HG02981 (cell line): Measurements from ENCODE around the gene TGOLN2.

Source experiments
- ATAC-seq: cut with Tn5 transposase; IDR thresholded peaks from one replicate; pipeline ENCODE4 v1.9.1; 2021; ENCODE audit warnings: mild to moderate bottlenecking, moderate library complexity; ENCODE audit not compliant: unreplicated experiment

Gene TGOLN2

DNA sequence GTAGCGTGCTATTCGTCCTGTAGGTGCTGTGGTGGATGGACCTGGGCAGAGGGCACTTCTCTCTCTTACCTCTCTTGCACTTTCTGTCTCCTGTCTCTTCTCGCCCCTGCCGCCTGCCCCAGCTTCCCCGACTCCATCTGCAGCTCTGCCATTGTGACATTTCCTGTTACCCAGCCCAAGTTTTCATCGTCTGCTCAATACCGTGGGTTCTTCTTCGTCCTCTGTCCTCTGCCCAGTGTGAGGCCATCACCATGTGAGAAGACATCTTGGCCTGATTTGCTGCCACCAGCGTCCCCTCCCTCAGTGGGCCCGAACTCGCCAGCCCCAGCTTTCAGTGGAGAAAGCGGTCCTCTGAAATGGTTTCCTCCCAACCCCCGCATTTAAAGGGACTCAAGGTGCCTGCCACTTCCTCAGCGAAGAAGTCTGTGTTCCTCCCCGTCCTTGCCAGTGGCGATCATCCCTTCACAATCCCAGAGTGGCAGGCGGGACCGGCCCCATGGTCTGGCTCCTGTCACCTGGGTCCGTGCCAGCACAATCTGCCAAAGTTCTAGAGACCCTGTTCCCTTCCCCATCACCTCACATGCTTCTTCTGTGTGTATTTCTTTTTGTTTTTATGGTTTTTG is 18.0 kb downstream of the TGOLN2 start:
- no peak for ATAC-seq

DNA sequence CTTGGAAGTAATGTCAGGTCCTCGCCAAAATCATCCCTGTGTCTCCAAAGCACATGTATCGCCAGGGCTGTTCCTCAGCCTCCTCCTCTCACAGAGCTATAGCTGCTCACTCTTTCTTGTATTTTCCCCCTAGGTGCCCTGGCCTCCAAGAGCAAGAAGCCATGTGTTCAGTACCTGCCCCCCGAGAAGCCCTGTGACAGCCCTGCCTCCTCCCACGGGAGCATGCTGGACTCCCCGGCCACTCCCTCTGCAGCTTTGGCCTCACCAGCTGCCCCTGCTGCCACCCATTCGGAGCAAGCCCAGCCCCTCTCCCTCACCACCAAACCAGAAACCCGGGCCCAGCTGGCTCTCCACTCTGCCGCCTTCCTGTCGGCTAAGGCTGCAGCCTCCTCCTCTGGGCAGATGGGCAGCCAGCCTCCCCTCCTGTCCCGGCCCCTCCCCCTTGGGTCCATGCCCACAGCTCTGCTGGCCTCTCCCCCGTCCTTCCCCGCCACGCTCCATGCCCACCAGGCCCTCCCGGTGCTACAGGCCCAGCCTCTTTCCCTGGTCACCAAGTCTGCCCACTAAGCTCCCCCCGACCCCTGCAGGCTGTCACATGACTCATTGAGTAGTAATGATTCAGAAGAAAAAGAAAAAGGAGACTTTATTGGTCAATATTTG is 18.8 kb downstream of the TGOLN2 start:
- ATAC-seq: no peak

GRCh38 chr2:85308201-85308600 is 19.6 kb downstream of the TGOLN2 start:
- ATAC-seq: no peak

- ATAC-seq: no peak
These were observed 20.3 kb downstream of the TGOLN2 start for GRCh38 chr2:85307527-85307897.

DNA sequence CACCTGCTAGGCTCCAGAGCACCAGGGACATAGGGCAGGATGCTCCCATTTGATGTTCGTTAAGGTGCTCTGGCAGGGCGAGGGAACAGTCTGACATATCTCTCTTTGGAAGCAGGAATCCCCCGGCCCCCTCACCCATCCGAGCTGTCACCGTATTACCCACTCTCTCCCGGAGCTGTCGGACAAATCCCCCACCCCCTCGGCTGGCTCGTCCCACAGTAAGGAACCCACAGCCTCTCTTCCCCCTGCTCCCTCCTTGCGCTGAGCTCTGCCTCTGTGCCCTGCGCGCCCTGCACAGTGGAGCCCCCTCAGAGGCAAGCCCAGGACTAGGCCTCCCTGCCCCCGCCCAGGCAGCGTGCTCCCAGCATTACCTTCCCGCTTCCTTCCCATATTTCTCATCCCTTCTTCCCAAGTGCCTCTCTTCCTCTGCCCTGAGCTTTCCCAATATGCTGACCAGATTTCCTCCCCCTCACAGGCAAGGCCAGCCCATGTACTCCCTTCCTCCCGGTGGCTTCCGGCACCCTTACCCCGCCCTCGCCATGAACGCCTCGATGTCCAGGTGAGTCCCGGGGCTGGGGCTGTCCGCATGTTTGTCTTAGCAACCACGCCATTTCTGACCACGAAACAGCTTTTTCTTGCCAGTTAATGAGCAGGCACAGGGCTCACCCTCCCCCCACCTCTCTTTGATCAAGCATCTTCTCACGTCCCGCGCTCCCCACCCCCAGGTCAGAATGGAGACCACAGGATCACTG is 23.8 kb downstream of the TGOLN2 start:
- ATAC-seq: no peak

DNA sequence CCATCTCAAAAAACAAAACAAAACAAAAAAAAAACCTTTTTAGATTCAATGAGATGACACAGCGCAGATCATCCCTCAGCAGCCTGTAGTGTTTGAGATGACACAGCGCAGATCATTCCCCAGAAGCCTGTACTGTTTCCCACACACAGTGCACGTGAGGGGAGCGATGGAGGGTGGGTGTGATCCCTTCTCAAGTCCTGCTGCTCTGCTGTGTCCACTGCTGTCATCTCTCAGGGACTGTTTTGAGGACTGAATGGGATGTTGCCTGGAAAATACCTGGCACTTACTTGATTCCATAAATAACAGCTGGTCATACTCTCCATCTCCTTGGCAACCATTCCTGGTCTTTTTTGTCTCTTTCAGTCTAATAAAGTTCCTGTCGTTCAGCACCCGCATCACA is 25.7 kb downstream of the TGOLN2 start:
- ATAC-seq: no peak

GRCh38 chr2:85291425-85292023 is 36.3 kb downstream of the TGOLN2 start:
- no peak for ATAC-seq

- no peak for ATAC-seq
These were observed 39.5 kb downstream of the TGOLN2 start for GRCh38 chr2:85288244-85288725.

DNA sequence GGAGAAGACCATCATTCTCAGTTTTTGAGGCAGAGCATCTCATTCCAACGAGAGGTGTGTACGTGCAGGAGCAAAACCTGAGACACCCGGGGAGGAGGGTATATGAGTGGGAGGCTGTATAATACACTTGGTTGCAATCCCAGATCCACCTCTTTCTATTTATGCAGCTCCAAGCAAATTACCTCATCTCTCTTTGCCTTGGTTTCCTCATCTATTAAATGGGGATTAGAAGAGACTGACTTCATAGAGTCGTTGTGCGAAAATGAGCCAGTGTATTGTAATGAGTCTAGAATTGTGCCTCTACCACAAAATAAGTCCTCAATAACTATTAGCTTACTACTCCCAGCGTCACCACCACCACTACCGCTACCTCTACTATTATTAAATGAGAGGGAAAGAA is 40.1 kb downstream of the TGOLN2 start:
- ATAC-seq: no peak

GRCh38 chr2:85286918-85287317 is 40.9 kb downstream of the TGOLN2 start:
- no peak for ATAC-seq

DNA sequence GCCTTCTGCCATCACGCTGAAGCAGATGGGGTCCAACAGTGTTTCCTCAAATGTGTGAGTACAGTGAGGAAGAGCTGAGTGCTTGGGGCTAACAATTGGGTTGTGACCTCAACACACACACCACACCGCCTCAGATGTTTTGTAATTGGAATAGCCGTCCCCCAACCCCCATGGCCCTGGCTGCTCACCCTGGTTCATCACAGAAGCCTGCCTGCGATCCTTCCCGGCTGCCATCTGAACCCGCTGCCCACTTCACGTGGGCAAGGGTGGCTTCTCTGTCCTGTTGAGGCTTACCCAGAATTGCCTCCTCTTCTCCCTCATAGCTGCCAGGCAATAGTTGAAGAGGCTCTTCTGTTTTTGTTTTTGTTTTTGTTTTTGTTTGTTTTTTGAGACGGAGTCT is 44.1 kb downstream of the TGOLN2 start:
- no peak for ATAC-seq

GRCh38 chr2:85282914-85283313 is 44.9 kb downstream of the TGOLN2 start:
- ATAC-seq: no peak

DNA sequence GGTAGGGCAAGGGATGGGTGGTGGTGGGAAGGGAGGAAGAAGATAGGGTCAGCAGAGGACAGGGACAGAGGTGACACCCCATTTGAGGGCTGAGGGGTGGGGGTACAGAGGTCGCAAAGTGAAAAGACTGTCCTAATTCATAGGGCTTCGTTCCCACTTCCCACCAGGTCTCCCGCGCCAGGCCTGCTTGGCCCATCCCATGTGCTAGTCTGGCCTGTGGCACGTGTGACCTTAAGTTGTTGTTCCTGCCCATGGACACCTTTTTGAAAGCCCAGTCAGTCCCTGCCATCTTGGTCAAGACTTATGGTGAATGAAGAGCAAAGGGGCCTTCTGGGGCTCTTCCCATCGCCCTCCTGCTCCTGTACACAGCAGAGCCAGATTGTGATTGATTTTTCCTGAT is 46.2 kb downstream of the TGOLN2 start:
- ATAC-seq: no peak

GRCh38 chr2:85278361-85278760 is 49.4 kb downstream of the TGOLN2 start:
- no peak for ATAC-seq

DNA sequence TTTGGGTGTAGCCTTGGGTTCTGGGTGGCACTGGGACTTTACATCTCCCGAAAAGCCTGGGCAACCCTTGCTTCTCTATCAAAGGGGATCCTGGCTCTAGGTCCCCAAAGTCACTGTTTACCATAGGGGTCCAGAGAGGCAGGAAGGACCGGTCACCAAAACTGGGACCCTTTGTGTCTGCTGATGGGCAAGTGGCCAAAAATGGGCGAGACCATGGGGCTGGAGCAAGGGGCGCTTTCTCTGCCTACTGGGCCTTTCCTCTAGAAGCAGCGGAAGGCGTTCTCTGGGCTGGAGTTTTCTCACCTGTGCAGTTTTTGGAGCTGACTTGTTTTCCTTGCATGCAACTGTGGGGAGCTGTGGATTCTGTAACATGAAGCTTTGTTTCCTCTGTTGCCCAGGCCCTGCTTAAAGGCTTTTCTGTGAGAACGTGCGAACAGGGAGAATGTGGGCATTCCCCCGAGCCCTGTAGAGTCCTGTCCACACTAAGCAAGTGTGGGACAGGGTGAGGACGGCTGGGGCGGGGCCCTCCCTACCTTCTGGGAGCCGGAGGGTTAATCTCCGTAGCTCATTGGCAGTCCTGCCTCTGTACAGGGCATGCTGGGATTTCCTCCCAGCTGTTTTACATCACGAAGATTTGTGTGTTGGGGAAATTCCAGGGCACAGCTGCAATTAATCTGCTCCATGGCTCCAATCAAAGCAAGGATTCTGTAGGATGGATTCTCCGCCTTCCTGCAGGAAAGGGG is 50.2 kb downstream of the TGOLN2 start:
- ATAC-seq: no peak

GRCh38 chr2:85276571-85277118 is 51.1 kb downstream of the TGOLN2 start:
- ATAC-seq: no peak

DNA sequence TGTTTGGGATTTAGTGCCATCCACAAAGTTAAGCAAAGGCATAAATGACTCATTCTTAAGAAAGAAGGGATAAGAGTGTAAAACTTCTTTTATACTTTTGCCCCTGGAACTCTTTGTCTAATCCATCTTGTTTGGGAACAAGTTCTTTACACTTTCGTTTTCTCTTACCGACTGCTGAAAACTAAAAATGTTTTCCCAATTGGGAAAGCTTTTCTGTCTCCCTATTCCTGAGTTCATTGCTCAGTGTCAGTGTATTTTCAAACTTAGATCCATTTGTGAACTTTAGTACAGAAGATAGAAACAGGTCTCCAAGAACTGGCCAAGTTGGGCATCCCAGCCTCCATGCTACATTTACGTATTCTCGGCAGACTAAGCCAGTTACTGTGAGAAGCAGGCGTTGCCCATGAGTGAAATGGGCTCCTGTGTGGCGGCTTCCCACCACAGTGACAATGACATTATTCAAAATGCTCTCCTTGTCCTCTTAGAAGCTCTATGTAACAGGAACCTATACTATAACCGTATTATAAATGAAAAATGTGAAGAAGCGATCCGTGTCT is 51.7 kb downstream of the TGOLN2 start:
- ATAC-seq: no peak

DNA sequence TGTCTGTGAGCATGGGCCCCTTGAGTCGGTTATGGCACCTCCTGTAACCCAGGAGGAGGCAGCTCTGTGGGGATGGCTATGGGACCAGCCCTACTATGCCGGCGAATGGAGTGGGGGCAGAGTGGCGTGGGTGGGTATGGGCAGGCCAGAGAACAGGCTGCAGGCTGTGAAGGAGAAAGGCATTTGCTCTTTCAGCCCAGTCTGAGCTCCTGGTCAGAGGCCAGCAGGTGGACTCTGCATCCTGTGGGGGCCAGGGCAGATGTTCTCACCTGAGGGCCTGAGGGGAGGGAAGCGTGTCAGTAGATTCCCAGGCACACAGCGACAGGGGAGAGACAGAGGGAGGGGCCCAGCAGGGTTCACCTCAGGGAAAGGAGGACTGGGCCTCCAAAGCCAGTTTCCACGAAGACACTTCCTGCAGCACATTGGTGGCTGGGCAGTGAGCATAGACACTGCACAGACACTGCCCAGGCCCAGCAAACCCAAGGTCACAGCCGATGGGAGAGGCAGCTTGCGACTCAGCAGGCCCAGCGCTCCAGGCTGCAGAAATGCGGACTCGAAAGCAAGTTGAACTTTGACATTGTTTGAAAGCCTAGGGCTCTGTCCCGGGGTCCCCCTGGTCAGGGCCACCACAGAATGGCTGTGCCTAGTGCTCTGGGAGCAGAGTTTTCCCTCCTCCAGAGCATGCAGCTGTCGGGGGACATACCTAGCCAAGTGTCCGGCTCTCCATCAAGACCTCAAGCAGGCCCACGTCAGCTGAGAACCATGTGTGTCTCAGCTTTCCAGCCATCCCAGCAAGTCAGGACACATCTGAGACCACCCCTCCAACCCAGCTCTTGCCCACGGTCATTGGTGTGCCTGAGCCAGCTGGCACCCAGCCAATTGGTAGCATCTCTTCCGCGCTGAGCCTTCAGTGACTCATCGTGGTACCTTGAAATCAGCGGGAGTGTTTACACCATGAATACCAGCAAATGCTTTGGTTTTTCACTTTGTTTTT is 53.8 kb downstream of the TGOLN2 start:
- ATAC-seq: no peak

DNA sequence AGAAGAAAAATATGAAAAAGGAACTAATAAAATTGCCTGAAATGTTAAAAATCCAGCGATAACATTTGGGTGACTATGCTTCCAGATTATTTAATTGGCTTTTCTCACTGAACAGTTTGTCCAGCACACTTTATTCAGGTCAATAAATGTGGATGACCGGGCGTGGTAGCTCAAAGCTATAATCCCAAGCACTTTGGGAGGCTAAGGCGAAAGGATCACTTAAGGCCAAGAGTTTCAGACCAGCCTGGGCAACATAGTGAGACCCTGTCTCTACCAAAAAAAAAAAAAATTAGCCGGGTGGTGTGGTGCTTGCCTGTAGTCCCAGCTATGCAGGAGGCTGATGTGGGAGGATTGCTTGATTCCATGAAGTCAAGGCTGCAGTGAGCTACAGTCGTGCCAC is 55.4 kb downstream of the TGOLN2 start:
- no peak for ATAC-seq
